Thoracic aorta endothelial cell (primary cell): ENCODE results near the gene NEK7. TPM values are rescaled to one million over a fixed set of nuclear protein-coding genes. Genes with fewer than 3 reads are reported as not detected.

ENCODE experiments used
- total RNA-seq: library from RNA; depleted of rRNA; stranded (reverse); fragments of >200 nt; gene quantifications from 2 replicates; pipeline ENCODE4 v1.2.3, GENCODE V29; 2012

NEK7 gene
- 224 and 251 TPM in 2 replicates for total RNA-seq

GRCh38 chr1:198156745-198157240, at the start of gene NEK7:
TSS of gene NEK7 (plus strand) at chr1:198156998. CDS start at chr1:198232581, 75,583 bp downstream.

Other genes with a start within 250 kb of the NEK7 start
- 0.27 TPM in 1 of 2 replicates, not detected in the other for gene LHX9, start 239.6 kb upstream of the NEK7 start, total RNA-seq